GM12864 (cell line): ENCODE results near the gene TIMM44.
A peak's percentile ranks its signal among the peaks of the same experiment; 100 is the strongest.

Source experiments
- DNase-seq: peaks from one replicate; pipeline ENCODE4 v3.0.0-alpha.2; 2011; ENCODE audit warnings: low read depth
- H3K4me3 ChIP-seq: 2 replicates; pipeline ENCODE4 v1.5.1; 2011; ENCODE audit warnings: mild to moderate bottlenecking, low read depth, low read length, control low read depth
- CTCF ChIP-seq: IDR thresholded peaks from 2 replicates; pipeline ENCODE4 v1.5.1; 2011; ENCODE audit warnings: low read depth, mild to moderate bottlenecking, moderate library complexity, low read length, control low read depth, inconsistent platforms; ENCODE audit errors: missing control alignments

TIMM44 gene

GRCh38 chr19:7977021-7977722 lies 33.7 kb upstream of the TIMM44 start:
- H3K4me3 ChIP-seq, result no peak overlapping the region
- TF ChIP-seq CTCF, result no peak
- no peak for DNase-seq

- no peak for TF ChIP-seq CTCF
- DNase-seq, result no peak
- no peak overlapping the region for H3K4me3 ChIP-seq
Measured at GRCh38 chr19:7976461-7976860, 33.0 kb upstream of the TIMM44 start.

GRCh38 chr19:7975037-7975436 lies 31.6 kb upstream of the TIMM44 start:
- H3K4me3 ChIP-seq, result no peak overlapping the region
- no peak for DNase-seq
- TF ChIP-seq CTCF, result no peak

DNA sequence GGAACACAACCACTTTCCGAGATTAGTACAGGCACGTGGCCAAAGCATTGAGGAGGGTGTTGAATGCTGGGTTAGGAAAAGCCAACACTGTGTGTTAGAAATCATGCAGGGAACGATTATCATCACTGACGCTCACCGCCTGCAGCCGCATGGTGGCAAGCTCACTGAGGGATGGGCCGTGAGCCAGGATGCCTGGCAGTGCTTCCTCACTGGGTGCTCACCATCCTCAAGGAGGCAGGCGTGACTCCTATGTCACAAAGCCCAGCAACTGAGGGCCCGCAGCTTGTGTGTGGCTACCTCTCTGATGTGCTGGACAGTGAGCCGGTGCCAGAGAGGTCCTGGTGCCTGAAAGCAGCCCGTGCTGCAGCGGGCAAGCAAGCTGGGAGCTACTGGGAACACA lies 30.4 kb upstream of the TIMM44 start:
- no peak for TF ChIP-seq CTCF
- H3K4me3 ChIP-seq, result no peak overlapping the region
- DNase-seq, result no peak

GRCh38 chr19:7971553-7972520 lies 28.4 kb upstream of the TIMM44 start:
- no peak for TF ChIP-seq CTCF
- no peak for DNase-seq
- H3K4me3 ChIP-seq, result no peak overlapping the region

GRCh38 chr19:7970716-7971448 lies 27.4 kb upstream of the TIMM44 start:
- H3K4me3 ChIP-seq, result no peak overlapping the region
- peak; percentile 87 for TF ChIP-seq CTCF
- no peak for DNase-seq
